GM12873 (cell line): ENCODE measurements around the gene DPP10.

Experiments used
- TF ChIP-seq, protein P1 (sequence below): IDR thresholded peaks from 2 replicates; pipeline ENCODE4 v1.5.1; 2012; ENCODE audit warnings: low read depth, mild to moderate bottlenecking, moderate library complexity, low read length, control low read depth; ENCODE audit not compliant: insufficient read depth; ENCODE audit errors: missing control alignments

DPP10 gene

DNA sequence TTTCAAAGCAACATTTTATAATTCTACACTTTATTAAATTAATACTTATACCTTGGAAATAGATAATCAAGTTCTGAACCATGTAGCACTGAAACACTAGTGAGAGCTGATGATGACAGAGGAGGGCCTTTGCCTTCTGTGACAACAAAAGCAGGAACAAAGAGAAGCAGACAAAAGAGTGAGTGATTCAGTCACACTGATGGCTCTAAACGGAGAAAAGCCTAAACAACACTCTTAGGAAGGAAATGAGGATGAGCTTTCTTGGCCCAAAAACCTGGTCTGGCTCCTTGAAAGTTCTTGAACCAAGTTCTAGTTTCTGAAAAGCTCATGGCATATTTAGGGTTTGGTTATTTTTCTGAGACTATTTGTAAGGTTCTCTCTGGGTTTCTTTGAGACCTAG lies 271.9 kb downstream of the DPP10 start:
- TF ChIP-seq, protein P1, sequence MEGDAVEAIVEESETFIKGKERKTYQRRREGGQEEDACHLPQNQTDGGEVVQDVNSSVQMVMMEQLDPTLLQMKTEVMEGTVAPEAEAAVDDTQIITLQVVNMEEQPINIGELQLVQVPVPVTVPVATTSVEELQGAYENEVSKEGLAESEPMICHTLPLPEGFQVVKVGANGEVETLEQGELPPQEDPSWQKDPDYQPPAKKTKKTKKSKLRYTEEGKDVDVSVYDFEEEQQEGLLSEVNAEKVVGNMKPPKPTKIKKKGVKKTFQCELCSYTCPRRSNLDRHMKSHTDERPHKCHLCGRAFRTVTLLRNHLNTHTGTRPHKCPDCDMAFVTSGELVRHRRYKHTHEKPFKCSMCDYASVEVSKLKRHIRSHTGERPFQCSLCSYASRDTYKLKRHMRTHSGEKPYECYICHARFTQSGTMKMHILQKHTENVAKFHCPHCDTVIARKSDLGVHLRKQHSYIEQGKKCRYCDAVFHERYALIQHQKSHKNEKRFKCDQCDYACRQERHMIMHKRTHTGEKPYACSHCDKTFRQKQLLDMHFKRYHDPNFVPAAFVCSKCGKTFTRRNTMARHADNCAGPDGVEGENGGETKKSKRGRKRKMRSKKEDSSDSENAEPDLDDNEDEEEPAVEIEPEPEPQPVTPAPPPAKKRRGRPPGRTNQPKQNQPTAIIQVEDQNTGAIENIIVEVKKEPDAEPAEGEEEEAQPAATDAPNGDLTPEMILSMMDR, result no peak

DNA sequence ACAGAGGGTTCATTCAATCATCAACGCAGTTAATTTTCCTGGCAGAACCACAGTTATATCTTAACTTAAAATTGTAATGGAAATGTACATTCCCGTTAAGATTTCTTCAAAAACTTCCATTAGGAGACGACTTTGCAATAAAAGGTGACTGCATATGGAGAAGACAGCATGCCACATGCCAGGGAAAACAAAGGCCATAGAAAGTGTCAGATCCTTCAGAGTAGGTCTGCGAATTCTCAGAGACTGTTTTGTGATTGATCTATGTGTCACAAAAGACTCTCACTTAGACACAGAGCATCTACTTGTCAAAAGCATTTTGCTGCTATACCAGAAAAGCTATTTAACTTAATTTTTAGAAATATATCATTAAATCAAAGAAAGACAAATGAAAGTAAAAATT lies 274.6 kb downstream of the DPP10 start:
- TF ChIP-seq, protein P1, result no peak

DNA sequence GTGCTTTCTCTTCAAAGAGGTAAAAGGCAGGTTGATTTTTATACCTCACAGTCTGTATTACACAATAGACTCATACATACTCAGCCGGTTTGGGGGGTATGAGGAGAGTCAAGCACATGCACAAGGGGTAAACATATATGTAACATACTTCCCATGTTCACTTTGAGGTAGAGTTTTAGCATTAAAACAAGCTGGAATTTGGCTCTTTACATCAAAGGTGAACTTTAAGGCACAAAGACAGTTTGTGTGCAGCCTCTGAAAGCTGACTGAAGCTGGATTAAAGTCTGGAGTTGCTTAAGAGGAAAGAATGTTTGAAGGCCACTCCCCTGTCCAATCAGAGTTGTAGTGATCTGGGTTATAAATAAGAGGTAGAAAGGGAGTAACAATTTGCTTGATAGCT lies 282.0 kb downstream of the DPP10 start:
- TF ChIP-seq, protein P1, result no peak

DNA sequence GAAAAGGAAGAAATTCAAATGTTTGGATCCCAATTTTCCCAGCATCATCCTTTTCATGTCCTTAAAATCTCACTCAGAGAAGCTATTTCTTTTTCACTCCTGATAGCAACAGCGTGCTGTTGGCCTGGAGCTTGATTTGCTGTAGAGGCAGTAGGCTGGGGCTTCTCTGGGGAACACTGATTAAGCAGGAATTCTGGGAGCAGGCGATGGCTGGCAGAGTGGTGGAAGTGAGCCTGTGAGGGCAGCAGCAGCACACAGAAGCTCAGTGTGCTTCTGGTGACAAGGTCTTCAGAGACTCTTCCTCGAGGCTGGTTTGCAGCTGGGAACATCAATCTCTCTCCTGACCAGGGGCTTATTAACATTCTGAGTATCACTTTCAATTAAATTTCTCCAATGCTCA lies 284.6 kb downstream of the DPP10 start:
- TF ChIP-seq, protein P1, result no peak

DNA sequence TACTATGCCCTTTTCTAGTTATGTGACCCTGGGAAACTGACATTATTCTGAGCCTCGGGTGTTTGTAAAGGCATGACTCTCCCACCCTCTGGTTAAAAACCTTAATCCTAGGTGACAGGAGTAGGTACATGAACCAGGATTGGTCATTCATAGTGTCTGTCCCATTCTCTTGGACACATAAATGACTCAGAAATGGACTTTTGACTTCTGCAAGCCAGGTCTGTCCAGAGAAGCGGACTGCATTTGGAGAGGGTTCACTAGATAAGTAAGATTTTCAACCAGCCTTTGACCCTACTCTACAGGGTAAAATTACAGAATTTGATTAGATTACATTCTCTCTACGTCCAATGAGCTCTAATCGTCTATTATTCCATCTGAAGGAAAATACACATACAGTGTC lies 285.9 kb downstream of the DPP10 start:
- TF ChIP-seq, protein P1, result no peak

DNA sequence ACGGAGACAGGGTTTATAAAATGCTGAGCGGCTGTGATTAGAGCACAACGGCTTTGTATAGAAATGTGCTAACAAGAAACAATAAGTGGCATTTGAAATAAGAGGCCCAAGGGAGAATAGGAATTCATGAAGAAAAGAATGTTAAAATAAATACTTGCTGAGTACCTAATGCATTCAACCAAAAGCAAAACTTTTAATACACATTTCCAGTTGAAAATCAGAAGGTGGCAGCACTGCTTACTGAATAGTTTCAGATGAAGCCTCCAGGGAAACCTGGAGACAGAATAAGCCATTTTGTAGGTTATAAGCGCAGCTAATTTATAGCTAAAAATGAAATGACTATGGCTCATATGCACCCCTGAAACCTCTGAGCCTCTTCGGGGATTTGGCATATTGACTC lies 286.6 kb downstream of the DPP10 start:
- TF ChIP-seq, protein P1, result no peak

DNA sequence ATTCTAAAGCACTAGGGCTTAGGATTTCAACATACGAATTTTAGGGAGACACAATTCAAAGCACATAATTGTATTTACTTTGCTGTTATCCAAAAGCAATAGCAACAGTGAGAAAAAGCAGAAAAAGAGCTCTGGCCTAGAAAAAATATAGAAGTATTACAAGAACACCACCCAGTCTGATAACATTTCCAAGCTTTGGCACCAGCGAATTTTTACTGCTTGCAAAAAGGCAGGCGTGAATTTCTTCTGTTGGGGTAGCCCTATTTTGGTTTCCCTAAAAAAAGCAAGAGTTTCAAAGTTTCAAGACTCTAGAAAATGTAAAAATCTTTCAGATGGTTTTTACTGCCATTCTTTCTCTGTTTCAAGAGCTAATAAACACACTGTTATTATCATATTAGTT lies 292.7 kb downstream of the DPP10 start:
- TF ChIP-seq, protein P1, result no peak
